GM23338 (cell line): ENCODE measurements around the gene SNX32. TPM values are rescaled to one million over a fixed set of nuclear protein-coding genes. Genes with fewer than 3 reads are reported as not detected.

ENCODE experiments used
- CREB1 ChIP-seq: fragments of 250-450 bp; sonication (Bioruptor Pico); IDR thresholded peaks from 2 replicates; pipeline ENCODE4 v1.5.0; 2020; ENCODE audit warnings: low read depth, mild to moderate bottlenecking, moderate library complexity
- ETS1 ChIP-seq: IDR thresholded peaks from 2 replicates; pipeline ENCODE4 v1.6.1; 2016; ENCODE audit warnings: antibody characterized with exemption
- NANOG ChIP-seq: IDR thresholded peaks from 2 replicates; pipeline ENCODE4 v1.6.1; 2016; ENCODE audit warnings: antibody characterized with exemption, borderline replicate concordance
- POLR2AphosphoS5 ChIP-seq: IDR thresholded peaks from 2 replicates; pipeline ENCODE4 v1.6.1; 2016; ENCODE audit warnings: antibody characterized with exemption, low read depth
- REST ChIP-seq: IDR thresholded peaks from one replicate; pipeline ENCODE4 v1.6.1; 2018; ENCODE audit warnings: antibody characterized with exemption; ENCODE audit not compliant: unreplicated experiment
- STAT1 ChIP-seq: IDR thresholded peaks from one replicate; pipeline ENCODE4 v1.6.1; 2016; ENCODE audit warnings: antibody characterized with exemption; ENCODE audit not compliant: unreplicated experiment
- ZNF331 ChIP-seq: fragments of 250-450 bp; sonication (Bioruptor Pico); IDR thresholded peaks from 2 replicates; pipeline ENCODE4 v1.5.0; 2020; ENCODE audit warnings: low read depth, mild to moderate bottlenecking, moderate library complexity
- polyA plus RNA-seq: library from polyadenylated mRNA; unstranded; fragments of >200 nt; fragmentation: Nextera tagmentation; extraction: Ambion mirVana; gene quantifications from 2 replicates; pipeline ENCODE4 v1.2.1, GENCODE V29; 2016
- total RNA-seq: library from RNA; depleted of rRNA; stranded (reverse); fragments of >200 nt; shearing (Covaris generic); gene quantifications from 2 replicates; pipeline ENCODE4 v1.2.3, GENCODE V29; 2014
- TF ChIP-seq, protein P1 (sequence below): fragments of 250-450 bp; sonication (Bioruptor Pico); IDR thresholded peaks from 2 replicates; pipeline ENCODE4 v1.5.0; 2020; ENCODE audit warnings: mild to moderate bottlenecking, moderate library complexity
- TF ChIP-seq, protein P2 (sequence below), 2 experiments: fragments of 200-600 bp in 1 of 2; sonication (generic) in 1 of 2; conservative IDR thresholded peaks; 2 replicates each; pipeline versions ENCODE4 v1.5.1 to v1.6.1; 2016 to 2017; ENCODE audit warnings: antibody characterized with exemption in 2 of 2, low read depth in 2 of 2, mild to moderate bottlenecking in 2 of 2, moderate library complexity in 1 of 2

Gene SNX32
- total and polyA plus RNA-seq, 2 experiments from 2014 or later, result 0.49 to 1.2 TPM

DNA sequence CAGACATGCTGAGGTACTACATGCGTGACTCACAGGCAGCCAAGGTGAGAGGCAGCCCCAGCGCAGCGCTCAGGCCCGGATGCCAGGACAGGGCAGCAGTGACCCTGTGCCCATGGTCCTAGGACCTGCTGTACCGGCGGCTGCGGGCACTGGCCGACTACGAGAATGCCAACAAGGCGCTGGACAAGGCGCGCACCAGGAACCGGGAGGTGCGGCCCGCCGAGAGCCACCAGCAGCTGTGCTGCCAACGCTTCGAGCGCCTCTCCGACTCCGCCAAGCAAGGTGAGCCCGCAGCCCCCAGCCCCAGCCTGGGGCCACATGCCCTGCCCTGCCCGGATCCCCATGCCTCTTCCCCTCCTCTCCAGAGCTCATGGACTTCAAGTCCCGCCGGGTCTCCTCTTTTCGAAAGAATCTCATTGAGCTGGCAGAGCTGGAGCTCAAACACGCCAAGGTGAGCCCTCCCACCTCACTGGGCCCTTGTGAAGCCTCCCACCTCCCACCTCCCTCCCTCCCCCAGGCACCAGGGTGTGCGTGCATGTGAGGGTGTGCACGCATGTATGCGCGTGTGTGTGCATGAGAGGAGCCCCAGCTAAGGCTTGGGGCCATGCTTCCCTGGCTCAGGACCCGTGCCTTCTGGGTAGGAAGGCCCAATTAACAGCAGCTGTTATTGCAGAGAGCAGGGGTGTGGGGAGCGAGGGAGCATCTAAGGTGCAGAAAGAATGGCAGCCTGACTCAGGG lies 18.9 kb downstream of the SNX32 start (continued):
- TF ChIP-seq, protein P1, sequence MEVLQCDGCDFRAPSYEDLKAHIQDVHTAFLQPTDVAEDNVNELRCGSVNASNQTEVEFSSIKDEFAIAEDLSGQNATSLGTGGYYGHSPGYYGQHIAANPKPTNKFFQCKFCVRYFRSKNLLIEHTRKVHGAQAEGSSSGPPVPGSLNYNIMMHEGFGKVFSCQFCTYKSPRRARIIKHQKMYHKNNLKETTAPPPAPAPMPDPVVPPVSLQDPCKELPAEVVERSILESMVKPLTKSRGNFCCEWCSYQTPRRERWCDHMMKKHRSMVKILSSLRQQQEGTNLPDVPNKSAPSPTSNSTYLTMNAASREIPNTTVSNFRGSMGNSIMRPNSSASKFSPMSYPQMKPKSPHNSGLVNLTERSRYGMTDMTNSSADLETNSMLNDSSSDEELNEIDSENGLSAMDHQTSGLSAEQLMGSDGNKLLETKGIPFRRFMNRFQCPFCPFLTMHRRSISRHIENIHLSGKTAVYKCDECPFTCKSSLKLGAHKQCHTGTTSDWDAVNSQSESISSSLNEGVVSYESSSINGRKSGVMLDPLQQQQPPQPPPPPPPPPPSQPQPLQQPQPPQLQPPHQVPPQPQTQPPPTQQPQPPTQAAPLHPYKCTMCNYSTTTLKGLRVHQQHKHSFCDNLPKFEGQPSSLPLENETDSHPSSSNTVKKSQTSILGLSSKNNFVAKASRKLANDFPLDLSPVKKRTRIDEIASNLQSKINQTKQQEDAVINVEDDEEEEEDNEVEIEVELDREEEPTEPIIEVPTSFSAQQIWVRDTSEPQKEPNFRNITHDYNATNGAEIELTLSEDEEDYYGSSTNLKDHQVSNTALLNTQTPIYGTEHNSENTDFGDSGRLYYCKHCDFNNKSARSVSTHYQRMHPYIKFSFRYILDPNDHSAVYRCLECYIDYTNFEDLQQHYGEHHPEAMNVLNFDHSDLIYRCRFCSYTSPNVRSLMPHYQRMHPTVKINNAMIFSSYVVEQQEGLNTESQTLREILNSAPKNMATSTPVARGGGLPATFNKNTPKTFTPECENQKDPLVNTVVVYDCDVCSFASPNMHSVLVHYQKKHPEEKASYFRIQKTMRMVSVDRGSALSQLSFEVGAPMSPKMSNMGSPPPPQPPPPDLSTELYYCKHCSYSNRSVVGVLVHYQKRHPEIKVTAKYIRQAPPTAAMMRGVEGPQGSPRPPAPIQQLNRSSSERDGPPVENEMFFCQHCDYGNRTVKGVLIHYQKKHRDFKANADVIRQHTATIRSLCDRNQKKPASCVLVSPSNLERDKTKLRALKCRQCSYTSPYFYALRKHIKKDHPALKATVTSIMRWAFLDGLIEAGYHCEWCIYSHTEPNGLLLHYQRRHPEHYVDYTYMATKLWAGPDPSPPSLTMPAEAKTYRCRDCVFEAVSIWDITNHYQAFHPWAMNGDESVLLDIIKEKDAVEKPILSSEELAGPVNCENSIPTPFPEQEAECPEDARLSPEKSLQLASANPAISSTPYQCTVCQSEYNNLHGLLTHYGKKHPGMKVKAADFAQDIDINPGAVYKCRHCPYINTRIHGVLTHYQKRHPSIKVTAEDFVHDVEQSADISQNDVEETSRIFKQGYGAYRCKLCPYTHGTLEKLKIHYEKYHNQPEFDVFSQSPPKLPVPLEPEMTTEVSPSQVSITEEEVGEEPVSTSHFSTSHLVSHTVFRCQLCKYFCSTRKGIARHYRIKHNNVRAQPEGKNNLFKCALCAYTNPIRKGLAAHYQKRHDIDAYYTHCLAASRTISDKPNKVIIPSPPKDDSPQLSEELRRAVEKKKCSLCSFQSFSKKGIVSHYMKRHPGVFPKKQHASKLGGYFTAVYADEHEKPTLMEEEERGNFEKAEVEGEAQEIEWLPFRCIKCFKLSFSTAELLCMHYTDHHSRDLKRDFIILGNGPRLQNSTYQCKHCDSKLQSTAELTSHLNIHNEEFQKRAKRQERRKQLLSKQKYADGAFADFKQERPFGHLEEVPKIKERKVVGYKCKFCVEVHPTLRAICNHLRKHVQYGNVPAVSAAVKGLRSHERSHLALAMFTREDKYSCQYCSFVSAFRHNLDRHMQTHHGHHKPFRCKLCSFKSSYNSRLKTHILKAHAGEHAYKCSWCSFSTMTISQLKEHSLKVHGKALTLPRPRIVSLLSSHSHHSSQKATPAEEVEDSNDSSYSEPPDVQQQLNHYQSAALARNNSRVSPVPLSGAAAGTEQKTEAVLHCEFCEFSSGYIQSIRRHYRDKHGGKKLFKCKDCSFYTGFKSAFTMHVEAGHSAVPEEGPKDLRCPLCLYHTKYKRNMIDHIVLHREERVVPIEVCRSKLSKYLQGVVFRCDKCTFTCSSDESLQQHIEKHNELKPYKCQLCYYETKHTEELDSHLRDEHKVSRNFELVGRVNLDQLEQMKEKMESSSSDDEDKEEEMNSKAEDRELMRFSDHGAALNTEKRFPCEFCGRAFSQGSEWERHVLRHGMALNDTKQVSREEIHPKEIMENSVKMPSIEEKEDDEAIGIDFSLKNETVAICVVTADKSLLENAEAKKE (CRISPR knock-in tag), result no peak
- TF ChIP-seq NANOG (no peak), ETS1 (no peak), POLR2AphosphoS5 (no peak), STAT1 (no peak), ZNF331 (CRISPR knock-in tag) (no peak), REST (no peak), CREB1 (CRISPR knock-in tag) (no peak)
- TF ChIP-seq, protein P2, sequence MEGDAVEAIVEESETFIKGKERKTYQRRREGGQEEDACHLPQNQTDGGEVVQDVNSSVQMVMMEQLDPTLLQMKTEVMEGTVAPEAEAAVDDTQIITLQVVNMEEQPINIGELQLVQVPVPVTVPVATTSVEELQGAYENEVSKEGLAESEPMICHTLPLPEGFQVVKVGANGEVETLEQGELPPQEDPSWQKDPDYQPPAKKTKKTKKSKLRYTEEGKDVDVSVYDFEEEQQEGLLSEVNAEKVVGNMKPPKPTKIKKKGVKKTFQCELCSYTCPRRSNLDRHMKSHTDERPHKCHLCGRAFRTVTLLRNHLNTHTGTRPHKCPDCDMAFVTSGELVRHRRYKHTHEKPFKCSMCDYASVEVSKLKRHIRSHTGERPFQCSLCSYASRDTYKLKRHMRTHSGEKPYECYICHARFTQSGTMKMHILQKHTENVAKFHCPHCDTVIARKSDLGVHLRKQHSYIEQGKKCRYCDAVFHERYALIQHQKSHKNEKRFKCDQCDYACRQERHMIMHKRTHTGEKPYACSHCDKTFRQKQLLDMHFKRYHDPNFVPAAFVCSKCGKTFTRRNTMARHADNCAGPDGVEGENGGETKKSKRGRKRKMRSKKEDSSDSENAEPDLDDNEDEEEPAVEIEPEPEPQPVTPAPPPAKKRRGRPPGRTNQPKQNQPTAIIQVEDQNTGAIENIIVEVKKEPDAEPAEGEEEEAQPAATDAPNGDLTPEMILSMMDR (conservative IDR thresholded peaks at IDR 0.05; ENCODE audit: low read depth in 2 of 2), result no peak
